ENCODE measurements around the gene CYP17A1. TPM values are rescaled to one million over a fixed set of nuclear protein-coding genes. Genes with fewer than 3 reads are reported as not detected.

The CYP17A1 gene
- total and polyA plus RNA-seq, 2 experiments from 2014 or later: not detected

DNA sequence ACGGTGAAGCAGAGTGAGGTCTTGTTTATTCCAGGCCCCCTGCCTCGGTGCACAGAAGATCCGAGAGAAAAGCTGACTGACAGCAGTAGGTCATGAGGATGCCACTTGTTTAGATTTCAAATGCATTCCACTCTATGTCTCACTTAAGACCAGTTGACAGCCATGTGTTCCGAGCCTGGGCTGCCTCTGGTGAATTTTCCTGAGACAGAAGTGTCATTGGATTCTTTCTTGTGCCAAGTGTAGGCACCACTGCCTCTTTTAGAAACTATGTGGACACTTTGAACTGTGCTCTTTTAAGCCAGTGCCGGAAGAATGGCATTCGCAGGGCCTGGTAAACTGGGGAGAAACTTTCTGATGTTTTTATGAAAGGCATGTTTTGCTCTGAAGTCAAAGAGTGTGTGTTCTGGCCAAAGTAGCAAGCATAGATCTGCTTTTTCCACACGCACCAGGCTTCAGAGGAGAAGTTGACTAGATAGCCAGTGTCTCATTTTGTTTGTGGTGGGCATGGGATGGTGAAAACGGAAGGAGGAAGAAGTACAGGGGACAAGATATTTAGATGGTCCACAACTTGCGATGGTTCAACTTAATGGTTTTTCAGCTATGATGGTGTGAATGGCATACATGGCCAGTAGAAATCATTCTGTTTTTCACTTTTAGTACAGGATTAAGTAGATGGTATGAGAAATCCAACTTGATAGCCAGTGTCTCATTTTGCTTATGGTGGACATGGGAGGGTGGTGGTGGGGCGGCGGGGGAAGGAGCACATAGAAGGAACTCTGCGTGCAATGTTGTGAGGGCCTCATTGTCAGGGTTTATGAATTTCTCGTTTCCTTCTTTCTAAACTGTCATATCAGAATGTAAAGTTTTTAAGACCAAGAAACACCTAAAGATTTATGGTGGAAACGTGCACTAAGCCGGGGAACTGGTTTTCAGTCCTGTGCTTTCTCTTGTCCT is 41.5 kb downstream of the CYP17A1 start:
- H4K20me1 ChIP-seq (ENCODE audit: insufficient read depth): no peaks in the 10 kb centered on the region; the same call in 1 of the 2 replicates
- H3K27ac ChIP-seq: peak overlapping the region; percentile 10; the same call in 1 of the 2 replicates
- H3K9ac ChIP-seq: no peak overlapping the region
- whole genome bisulfite sequencing, 2 experiments (ENCODE audit: low coverage in 1 of 2, low lambda C conversion rate in 2 of 2, missing lambda C conversion rate in 2 of 2): 77 to 80% methylated on average over 15 of the region's 15 CpGs
- H3K79me2 ChIP-seq (ENCODE audit: insufficient read depth): peaks cover 64% of the 10 kb centered on the region
- in situ Hi-C loops (cut with MboI): no loop called here
- H3K36me3 ChIP-seq (ENCODE audit: low read depth): peaks cover 6% of the 10 kb centered on the region; the same call in 1 of the 2 replicates
- H3K9me2 ChIP-seq (ENCODE audit: insufficient read depth): no peaks in the 10 kb centered on the region
- H3F3A ChIP-seq (ENCODE audit: insufficient read depth): no peaks in the 10 kb centered on the region
- no peak overlapping the region for H3K4me3 ChIP-seq
- no peak overlapping the region for H3K4me2 ChIP-seq (ENCODE audit: unreplicated experiment)
- H3K4me1 ChIP-seq (ENCODE audit: insufficient read depth): peaks cover 19% of the 10 kb centered on the region
- H2AFZ ChIP-seq: no peak overlapping the region
- TF ChIP-seq EZH2phosphoT487 (IDR thresholded peaks at IDR 0.05; ENCODE audit: insufficient read depth, low read depth): no peak
- TF ChIP-seq EZH2 (IDR thresholded peaks at IDR 0.05; ENCODE audit: insufficient read depth, poor library complexity, severe bottlenecking): no peak
- H3K27me3 ChIP-seq (replicated peaks; ENCODE audit: insufficient read depth): no peaks in the 10 kb centered on the region
- DNase-seq: no peak
- no peaks in the 10 kb centered on the region for H3K9me3 ChIP-seq (ENCODE audit: low read depth)

- Histone ChIP-seq H4K20me1 (ENCODE audit: insufficient read depth) (no peaks in the 10 kb centered on the region; the same call in 1 of the 2 replicates), H3K27ac (peak overlapping the region; percentile 14; the same call in 1 of the 2 replicates)
- DNase-seq: peak; percentile 40
Measured at GRCh38 chr10:102791754-102792395, 45.3 kb downstream of the CYP17A1 start.

GRCh38 chr10:102785818-102786217 is 51.4 kb downstream of the CYP17A1 start:
- H3K79me2 ChIP-seq (ENCODE audit: insufficient read depth): peaks cover 78% of the 10 kb centered on the region
- H2AFZ ChIP-seq: no peak overlapping the region
- no peak overlapping the region for H3K4me2 ChIP-seq (ENCODE audit: unreplicated experiment)
- H3K9me2 ChIP-seq (ENCODE audit: insufficient read depth): no peaks in the 10 kb centered on the region
- H3K27ac ChIP-seq: no peak overlapping the region
- no peak for TF ChIP-seq EZH2phosphoT487 (IDR thresholded peaks at IDR 0.05; ENCODE audit: insufficient read depth, low read depth)
- TF ChIP-seq EZH2 (IDR thresholded peaks at IDR 0.05; ENCODE audit: insufficient read depth, poor library complexity, severe bottlenecking): no peak
- no peaks in the 10 kb centered on the region for H3K9me3 ChIP-seq (ENCODE audit: low read depth)
- H3K27me3 ChIP-seq (replicated peaks; ENCODE audit: insufficient read depth): no peaks in the 10 kb centered on the region
- peaks cover 31% of the 10 kb centered on the region for H3K4me1 ChIP-seq (ENCODE audit: insufficient read depth)
- peaks cover 30% of the 10 kb centered on the region for H3F3A ChIP-seq (ENCODE audit: insufficient read depth)
- no peak overlapping the region for H3K4me3 ChIP-seq
- in situ Hi-C loops (cut with MboI): no loop called here
- DNase-seq: no peak
- H3K36me3 ChIP-seq (ENCODE audit: low read depth): no peaks in the 10 kb centered on the region
- no peak overlapping the region for H3K9ac ChIP-seq
- no peaks in the 10 kb centered on the region for H4K20me1 ChIP-seq (ENCODE audit: insufficient read depth)
- WGBS, 2 experiments (ENCODE audit: low coverage in 1 of 2, low lambda C conversion rate in 2 of 2, missing lambda C conversion rate in 2 of 2): 52 to 54% methylated on average over 2 of the region's 2 CpGs

More at GRCh38 chr10:102791754-102792395, 45.3 kb downstream of the CYP17A1 start:
- Histone ChIP-seq H3K4me1 (ENCODE audit: insufficient read depth) (peaks cover 15% of the 10 kb centered on the region), H3F3A (ENCODE audit: insufficient read depth) (no peaks in the 10 kb centered on the region), H2AFZ (no peak overlapping the region), H3K9me3 (ENCODE audit: low read depth) (no peaks in the 10 kb centered on the region), H3K79me2 (ENCODE audit: insufficient read depth) (peaks cover 89% of the 10 kb centered on the region), H3K9me2 (ENCODE audit: insufficient read depth) (no peaks in the 10 kb centered on the region), H3K4me3 (no peak overlapping the region), H3K9ac (peak overlapping the region; percentile 3; the same call in 1 of the 2 replicates), H3K4me2 (ENCODE audit: unreplicated experiment) (no peak overlapping the region), H3K27me3 (replicated peaks; ENCODE audit: insufficient read depth) (no peaks in the 10 kb centered on the region), H3K36me3 (ENCODE audit: low read depth) (no peaks in the 10 kb centered on the region)
- TF ChIP-seq EZH2 (IDR thresholded peaks at IDR 0.05; ENCODE audit: insufficient read depth, poor library complexity, severe bottlenecking) (no peak), EZH2phosphoT487 (IDR thresholded peaks at IDR 0.05; ENCODE audit: insufficient read depth, low read depth) (no peak)
- 56 to 64% methylated on average over 8 of the region's 8 CpGs for WGBS, 2 experiments (ENCODE audit: low coverage in 1 of 2, low lambda C conversion rate in 2 of 2, missing lambda C conversion rate in 2 of 2)
- in situ Hi-C loops (cut with MboI): no loop called here

DNA sequence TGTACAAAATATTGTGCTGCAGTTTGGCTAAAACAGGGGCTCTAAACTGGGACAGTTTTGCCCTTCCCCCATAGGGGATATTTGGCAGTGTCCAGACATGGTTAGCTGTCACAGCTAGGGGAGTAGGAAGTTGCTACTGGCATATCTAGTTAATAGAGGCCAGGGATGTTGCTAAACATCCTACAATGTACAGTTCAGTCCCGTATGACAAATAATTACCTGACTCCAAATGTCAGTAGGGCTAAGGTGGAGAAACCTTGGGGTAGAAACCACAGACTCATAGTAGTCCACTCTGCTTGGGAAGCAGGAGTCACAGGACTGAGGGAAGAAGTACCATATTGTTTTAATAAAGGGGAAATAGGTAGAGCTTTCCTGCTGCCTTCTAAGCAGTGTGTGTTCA is 53.6 kb downstream of the CYP17A1 start:
- peak overlapping the region; percentile 94 for H3K27ac ChIP-seq
- DNase-seq: no peak
- 52 to 55% methylated on average over 1 of the region's 1 CpG for WGBS, 2 experiments (ENCODE audit: low coverage in 1 of 2, low lambda C conversion rate in 2 of 2, missing lambda C conversion rate in 2 of 2)
- in situ Hi-C loops (cut with MboI): no loop called here
- peak overlapping the region; percentile 76 for H3K9ac ChIP-seq
- peak overlapping the region; percentile 63 for H3K4me2 ChIP-seq (ENCODE audit: unreplicated experiment)
- no peaks in the 10 kb centered on the region for H3K27me3 ChIP-seq (replicated peaks; ENCODE audit: insufficient read depth)
- H3K9me2 ChIP-seq (ENCODE audit: insufficient read depth): no peaks in the 10 kb centered on the region
- H3K9me3 ChIP-seq (ENCODE audit: low read depth): no peaks in the 10 kb centered on the region
- H2AFZ ChIP-seq: no peak overlapping the region
- H3K4me1 ChIP-seq (ENCODE audit: insufficient read depth): peaks cover 46% of the 10 kb centered on the region
- H4K20me1 ChIP-seq (ENCODE audit: insufficient read depth): no peaks in the 10 kb centered on the region; the same call in 1 of the 2 replicates
- TF ChIP-seq EZH2 (IDR thresholded peaks at IDR 0.05; ENCODE audit: insufficient read depth, poor library complexity, severe bottlenecking) (no peak), EZH2phosphoT487 (IDR thresholded peaks at IDR 0.05; ENCODE audit: insufficient read depth, low read depth) (no peak)
- H3K36me3 ChIP-seq (ENCODE audit: low read depth): no peaks in the 10 kb centered on the region
- peaks cover 72% of the 10 kb centered on the region for H3K79me2 ChIP-seq (ENCODE audit: insufficient read depth)
- H3K4me3 ChIP-seq: peak overlapping the region; percentile 50
- H3F3A ChIP-seq (ENCODE audit: insufficient read depth): peaks cover 45% of the 10 kb centered on the region
